HG02623 (cell line): ENCODE results near the gene NPY2R.

Experiments used
- ATAC-seq: cut with Tn5 transposase; IDR thresholded peaks from one replicate; pipeline ENCODE4 v1.9.1; 2021; ENCODE audit warnings: moderate library complexity; ENCODE audit not compliant: unreplicated experiment

The NPY2R gene, protein sequence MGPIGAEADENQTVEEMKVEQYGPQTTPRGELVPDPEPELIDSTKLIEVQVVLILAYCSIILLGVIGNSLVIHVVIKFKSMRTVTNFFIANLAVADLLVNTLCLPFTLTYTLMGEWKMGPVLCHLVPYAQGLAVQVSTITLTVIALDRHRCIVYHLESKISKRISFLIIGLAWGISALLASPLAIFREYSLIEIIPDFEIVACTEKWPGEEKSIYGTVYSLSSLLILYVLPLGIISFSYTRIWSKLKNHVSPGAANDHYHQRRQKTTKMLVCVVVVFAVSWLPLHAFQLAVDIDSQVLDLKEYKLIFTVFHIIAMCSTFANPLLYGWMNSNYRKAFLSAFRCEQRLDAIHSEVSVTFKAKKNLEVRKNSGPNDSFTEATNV

DNA sequence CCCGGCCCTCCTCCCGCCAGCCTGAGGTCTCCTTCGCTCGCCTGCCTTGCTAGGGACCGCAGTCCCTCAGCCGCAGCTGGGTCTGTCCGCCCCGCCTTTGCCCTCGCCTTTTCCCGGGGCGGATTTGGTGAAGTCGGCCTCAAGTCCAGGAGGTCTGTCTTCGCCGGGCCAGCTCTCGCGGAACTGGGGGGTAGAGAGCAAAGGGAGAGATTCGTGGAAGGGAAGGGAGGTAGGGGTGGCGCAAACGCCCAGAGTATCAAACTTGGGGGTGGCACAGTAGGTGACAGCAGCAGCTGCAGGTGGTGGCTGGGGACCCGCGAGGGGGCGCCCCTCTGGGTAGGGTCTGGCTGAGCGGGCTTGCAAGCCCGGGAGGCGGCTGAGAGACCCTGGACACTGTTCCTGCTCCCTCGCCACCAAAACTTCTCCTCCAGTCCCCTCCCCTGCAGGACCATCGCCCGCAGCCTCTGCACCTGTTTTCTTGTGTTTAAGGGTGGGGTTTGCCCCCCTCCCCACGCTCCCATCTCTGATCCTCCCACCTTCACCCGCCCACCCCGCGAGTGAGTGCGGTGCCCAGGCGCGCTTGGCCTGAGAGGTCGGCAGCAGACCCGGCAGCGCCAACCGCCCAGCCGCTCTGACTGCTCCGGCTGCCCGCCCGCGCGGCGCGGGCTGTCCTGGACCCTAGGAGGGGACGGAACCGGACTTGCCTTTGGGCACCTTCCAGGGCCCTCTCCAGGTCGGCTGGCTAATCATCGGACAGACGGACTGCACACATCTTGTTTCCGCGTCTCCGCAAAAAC is at the start of gene NPY2R:
Gene NPY2R, plus strand, starts transcription at position 379 of the 797 bp plus-strand sequence. CDS start 5,304 bp downstream, outside the sequence.
- ATAC-seq = no peak

- no peak for ATAC-seq
These were observed 47.1 kb upstream of the NPY2R start for GRCh38 chr4:155161357-155161756.

DNA sequence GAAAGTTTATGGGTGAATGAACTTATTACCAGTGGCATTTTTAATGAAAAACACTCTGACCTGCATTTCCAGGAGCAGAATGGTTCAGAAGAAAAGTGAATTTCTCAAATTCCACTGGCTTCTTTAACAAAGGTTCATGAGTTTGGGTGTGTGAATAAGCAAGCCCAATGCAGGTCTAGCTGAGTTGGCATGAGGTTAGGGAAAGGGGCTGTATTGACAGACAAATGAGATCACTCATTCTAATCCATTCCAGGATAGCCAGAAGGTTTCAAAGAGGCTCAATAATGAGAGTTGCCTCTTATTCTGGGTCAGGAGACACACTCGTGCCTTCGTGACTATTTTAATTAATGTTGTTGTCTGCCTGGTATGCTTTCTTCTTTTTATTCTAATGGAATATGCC is 43.7 kb upstream of the NPY2R start:
- ATAC-seq = no peak

- ATAC-seq = no peak
These were observed 37.9 kb upstream of the NPY2R start for GRCh38 chr4:155170569-155170968.

- ATAC-seq = no peak
These were observed 35.1 kb upstream of the NPY2R start for GRCh38 chr4:155173371-155173770.

DNA sequence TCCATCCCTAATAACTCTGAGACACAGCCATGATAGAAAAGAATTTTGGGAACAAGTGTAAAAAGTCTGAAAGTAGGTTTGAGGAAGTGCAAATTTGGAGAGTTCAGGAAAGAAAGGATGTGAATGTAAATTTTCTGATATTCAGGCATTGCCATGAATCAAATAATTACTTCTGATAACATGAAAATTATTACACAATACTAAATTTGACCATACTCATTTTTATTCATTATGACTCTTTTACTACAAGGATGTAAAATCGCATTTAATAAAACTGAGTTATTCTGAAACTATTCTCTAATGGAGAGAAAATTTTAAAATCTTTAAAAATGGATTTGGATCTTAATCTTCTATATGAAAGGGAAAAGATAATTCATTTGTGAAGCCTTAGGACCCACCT is 33.8 kb upstream of the NPY2R start:
- ATAC-seq = no peak

GRCh38 chr4:155179216-155179615 is 29.2 kb upstream of the NPY2R start:
- ATAC-seq = no peak

DNA sequence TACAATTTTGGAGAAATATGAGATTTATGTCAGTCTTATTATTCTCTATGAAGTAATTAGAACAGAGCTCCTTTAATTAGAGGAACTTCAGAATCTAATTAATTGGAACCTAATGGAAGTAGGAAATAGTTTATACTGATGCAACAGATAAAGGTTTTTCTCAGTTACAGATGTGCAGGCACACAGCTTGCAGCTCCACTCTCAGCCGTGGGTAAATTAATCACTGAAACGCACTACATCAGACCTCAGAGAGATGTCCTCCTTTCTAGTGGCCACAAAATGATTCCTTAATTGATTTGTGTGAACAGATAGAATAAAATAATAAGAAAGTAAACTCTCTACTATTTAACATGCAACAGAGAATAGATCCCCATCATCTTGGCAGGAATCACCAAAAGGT is 21.5 kb upstream of the NPY2R start:
- no peak for ATAC-seq

- no peak for ATAC-seq
These were observed 20.4 kb upstream of the NPY2R start for GRCh38 chr4:155187989-155188388.

DNA sequence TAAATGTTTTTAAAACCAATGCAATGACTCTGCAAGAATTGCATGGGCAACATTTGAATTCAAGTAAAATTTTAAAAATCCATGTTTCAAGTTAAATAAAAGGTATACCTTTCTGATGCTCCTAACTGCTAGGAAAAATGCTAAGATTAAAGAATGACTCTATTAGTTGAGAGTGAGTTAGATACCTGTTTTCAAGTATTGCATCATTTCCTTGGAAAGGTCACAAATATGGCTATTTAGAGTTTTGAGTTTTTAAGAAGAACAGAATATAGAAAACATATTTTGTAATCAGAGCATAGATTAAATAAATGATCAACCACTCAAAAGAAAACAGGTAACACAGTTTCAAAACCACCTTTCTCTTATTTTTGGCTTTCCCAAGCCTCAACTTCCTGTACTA is 18.3 kb upstream of the NPY2R start:
- ATAC-seq = no peak

DNA sequence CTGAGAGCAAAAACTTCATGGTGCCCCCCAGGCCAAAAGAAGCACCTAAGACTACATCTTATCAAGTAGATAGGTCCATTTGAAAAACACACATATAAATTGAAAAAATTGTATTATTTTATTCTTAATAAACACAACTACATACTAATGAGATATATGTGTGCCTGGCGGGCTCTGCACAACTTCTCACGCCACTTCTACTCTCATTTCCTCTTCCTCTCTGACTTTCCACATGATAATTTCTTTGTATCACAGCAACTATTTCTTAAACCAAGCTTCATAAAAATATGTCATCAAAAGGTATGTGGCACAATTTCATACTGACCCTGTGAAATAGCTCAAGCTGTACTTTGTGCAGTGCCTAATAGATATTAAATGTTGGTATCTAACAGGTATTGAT is 10.7 kb upstream of the NPY2R start:
- ATAC-seq = no peak

DNA sequence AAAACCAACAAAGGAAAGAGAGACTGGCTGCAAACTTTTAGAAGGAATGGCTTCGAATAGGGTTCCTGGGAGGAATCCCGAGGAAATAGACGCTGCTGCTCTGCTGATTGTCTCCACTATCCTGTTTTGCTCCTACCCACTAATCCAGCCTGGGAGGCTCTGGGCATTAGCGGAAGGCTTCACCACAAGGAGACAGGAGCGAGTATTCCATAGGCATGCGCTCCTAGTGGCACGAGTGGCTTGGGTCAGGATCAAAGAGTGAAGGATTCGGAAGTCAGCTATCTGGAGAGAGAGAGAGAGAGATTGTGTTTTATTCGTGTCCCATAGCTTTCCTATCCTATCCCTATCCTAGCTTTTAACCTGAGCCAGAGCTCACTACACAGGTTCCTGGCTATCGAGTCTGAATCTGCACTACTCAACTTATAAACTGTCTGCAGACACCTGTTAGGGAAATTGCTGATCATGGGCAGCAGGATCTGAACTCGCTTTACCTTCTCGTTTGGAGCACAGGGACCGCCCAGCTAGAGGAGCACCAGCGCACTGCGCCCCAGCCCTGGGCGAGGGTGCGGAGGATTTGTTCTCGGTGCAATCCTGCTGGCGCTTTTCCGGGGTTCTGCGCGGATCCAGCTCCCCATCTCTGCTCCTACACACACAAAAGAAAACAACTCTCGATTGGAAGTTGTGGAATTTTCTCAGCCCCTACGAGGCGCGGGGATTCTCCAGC is 740 bp upstream of the NPY2R start:
- no peak for ATAC-seq

GRCh38 chr4:155220025-155220424 is 11.6 kb downstream of the NPY2R start:
- ATAC-seq = no peak

- ATAC-seq = no peak
These were observed 18.7 kb downstream of the NPY2R start for GRCh38 chr4:155227131-155227530.

GRCh38 chr4:155228713-155229112 is 20.3 kb downstream of the NPY2R start:
- no peak for ATAC-seq

GRCh38 chr4:155232432-155232831 is 24.0 kb downstream of the NPY2R start:
- ATAC-seq = no peak

DNA sequence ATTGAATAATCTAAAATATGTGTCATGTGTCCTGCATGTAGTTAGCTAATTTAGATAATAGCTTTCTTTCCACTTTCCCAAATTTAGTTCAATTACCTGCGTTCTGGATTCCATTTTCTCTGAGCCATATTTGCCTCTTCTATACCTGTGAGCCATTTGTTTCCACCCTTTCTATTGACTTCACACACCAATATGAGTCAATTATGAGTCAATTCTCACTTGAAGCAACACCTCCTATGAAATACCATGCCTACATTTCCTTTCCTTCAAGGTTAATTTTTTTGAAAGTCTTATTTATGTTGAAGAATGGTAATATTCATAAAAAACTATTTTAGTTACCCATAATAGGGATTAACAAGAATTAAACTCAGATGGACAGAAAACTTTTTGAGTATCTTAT is 25.8 kb downstream of the NPY2R start:
- no peak for ATAC-seq

GRCh38 chr4:155237567-155237966 is 29.1 kb downstream of the NPY2R start:
- no peak for ATAC-seq

DNA sequence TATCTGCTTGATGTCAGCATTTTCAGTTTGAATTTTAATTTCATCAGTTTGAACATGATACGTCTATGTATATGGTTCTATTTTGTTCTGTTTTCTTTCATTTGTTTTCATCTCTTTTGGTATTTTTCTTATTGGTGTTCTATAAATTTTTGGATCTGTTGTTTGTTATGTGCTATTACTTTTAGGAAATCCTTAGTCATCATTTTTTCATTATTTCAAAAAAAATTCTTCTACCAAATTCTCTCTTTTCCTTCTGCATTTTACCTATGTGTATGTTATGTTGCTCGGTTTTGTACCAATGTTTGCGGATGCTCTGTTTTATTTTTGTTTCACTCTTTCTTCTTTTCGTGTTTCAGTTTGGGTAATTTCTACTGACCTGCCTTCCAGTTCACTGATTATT is 32.8 kb downstream of the NPY2R start:
- ATAC-seq = no peak

DNA sequence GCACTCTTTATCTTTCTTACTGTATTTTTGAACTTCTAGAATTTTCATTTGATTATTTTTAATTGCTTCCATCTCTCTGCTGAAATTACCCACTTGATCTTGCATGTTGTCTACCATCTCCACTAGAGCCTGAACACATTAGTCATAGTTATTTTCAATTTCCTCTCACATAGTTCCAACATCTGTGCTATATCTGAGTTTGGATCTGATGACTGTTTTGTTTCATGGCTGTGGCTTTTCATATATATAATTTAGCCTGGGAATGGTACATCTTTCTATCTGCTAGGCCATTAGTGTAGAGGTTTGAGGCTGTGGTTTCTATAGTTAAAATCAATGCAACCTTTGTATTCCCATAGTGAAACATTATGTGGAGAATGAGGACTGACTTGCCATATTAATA is 33.2 kb downstream of the NPY2R start:
- ATAC-seq = no peak

- no peak for ATAC-seq
These were observed 36.7 kb downstream of the NPY2R start for GRCh38 chr4:155245105-155245504.
